Panc1 (cell line): ENCODE results near the gene ACTBL2. TPM values are rescaled to one million over a fixed set of nuclear protein-coding genes. Genes with fewer than 3 reads are reported as not detected.
A peak's percentile ranks its signal among the peaks of the same experiment; 100 is the strongest.

Source experiments
- ATAC-seq: fragments of 200-7000 bp; cut with Tn5 transposase; 2 replicates; pipeline ENCODE4 v1.9.1; 2020; ENCODE audit warnings: mild to moderate bottlenecking, moderate library complexity
- BruUV-seq: library from RNA; stranded (reverse); fragments of 400-500 nt; replicated peaks from 2 replicates; lab custom pipeline; 2021; lab: Mats Ljungman, UMichigan
- CTCF ChIA-PET: fragments of 300-600 bp; sonication (Branson Sonifier 250); formaldehyde crosslinking; loops from one replicate; lab custom pipeline; 2022; ENCODE audit warnings: antibody characterized with exemption; lab: Charles Lee
- POLR2A ChIA-PET: fragments of 300-600 bp; sonication (Branson Sonifier 250); formaldehyde crosslinking; loops from one replicate; lab custom pipeline; 2022; ENCODE audit warnings: antibody characterized with exemption; lab: Charles Lee
- DNase-seq: peaks from one replicate; pipeline ENCODE4 v3.0.0-alpha.2; 2010; ENCODE audit warnings: low read depth, low spot score
- H3K27ac ChIP-seq: 2 replicates; pipeline ENCODE4 v1.5.1; 2011; ENCODE audit warnings: mild to moderate bottlenecking, low read length, inconsistent platforms
- H3K27me3 ChIP-seq: fragments of 200-500 bp; sonication (Bioruptor generic); 2 replicates; pipeline ENCODE4 v1.6.0; 2014; ENCODE audit warnings: low read length, inconsistent platforms; ENCODE audit not compliant: control insufficient read depth, insufficient read depth
- H3K36me3 ChIP-seq: fragments of 200-500 bp; sonication (Bioruptor generic); 2 replicates; pipeline ENCODE4 v1.5.1; 2014; ENCODE audit warnings: inconsistent platforms, mild to moderate bottlenecking, low read length, moderate library complexity; ENCODE audit not compliant: control insufficient read depth, insufficient read depth
- H3K4me1 ChIP-seq: 2 replicates; pipeline ENCODE4 v1.5.1; 2011; ENCODE audit warnings: inconsistent platforms, mild to moderate bottlenecking, low read length, moderate library complexity; ENCODE audit not compliant: control insufficient read depth, insufficient read depth
- H3K4me3 ChIP-seq, 2 experiments: 2 replicates each; pipeline ENCODE4 v1.5.1; 2011 to 2012; ENCODE audit warnings: low read depth in 2 of 2, low read length in 2 of 2, mild to moderate bottlenecking in 2 of 2, inconsistent platforms in 1 of 2, moderate library complexity in 1 of 2
- H3K9me3 ChIP-seq: fragments of 200-500 bp; sonication (Bioruptor generic); 2 replicates; pipeline ENCODE4 v1.5.1; 2014; ENCODE audit warnings: low read depth, mild to moderate bottlenecking, inconsistent platforms, low read length, moderate library complexity; ENCODE audit not compliant: control insufficient read depth, insufficient read depth
- CTCF ChIP-seq: fragments of 450-650 bp; IDR thresholded peaks from 2 replicates; pipeline ENCODE4 v1.5.1; 2017; ENCODE audit warnings: mild to moderate bottlenecking
- POLR2AphosphoS5 ChIP-seq: IDR thresholded peaks from 2 replicates; pipeline ENCODE4 v1.6.1; 2012; ENCODE audit warnings: mild to moderate bottlenecking, low read depth, low read length, moderate library complexity
- REST ChIP-seq, 2 experiments: IDR thresholded peaks; 2 replicates each; pipeline ENCODE4 v1.6.1; 2011 to 2012; ENCODE audit warnings: low read depth in 2 of 2, control low read depth in 1 of 2, low read length in 1 of 2, mild to moderate bottlenecking in 1 of 2, moderate library complexity in 1 of 2; ENCODE audit not compliant: insufficient read depth in 1 of 2
- SIN3A ChIP-seq: IDR thresholded peaks from 2 replicates; pipeline ENCODE4 v1.6.1; 2012; ENCODE audit warnings: low read depth, mild to moderate bottlenecking, low read length, moderate library complexity, borderline replicate concordance; ENCODE audit not compliant: insufficient read depth
- TCF7L2 ChIP-seq: IDR thresholded peaks from 2 replicates; pipeline ENCODE4 v1.6.1; 2011; ENCODE audit warnings: mild to moderate bottlenecking, low read depth, low read length, inconsistent platforms
- in situ Hi-C: cut with HindIII; loops from 2 replicates; pipeline ENCODE4 v1.10.0; 2016; ENCODE audit warnings: low sequenced_read_pairs, low pct_unique_long_range_greater_than_20kb
- intact Hi-C: fragments of 100-400 bp; cut with micrococcal nuclease; formaldehyde crosslinking; loops from one replicate; pipeline ENCODE4 v1.10.0; 2022; ENCODE audit not compliant: unreplicated experiment
- total RNA-seq: library from RNA; stranded (reverse); gene quantifications from one replicate; pipeline ENCODE4 v1.2.1, GENCODE V29; 2021; ENCODE audit not compliant: unreplicated experiment

The ACTBL2 gene
- total RNA-seq, 1 experiment from 2014 or later = not detected

GRCh38 chr5:57493034-57493433 lies 10.4 kb upstream of the ACTBL2 start:
- intact Hi-C loops = loop anchor here (10.0 kb wide), 1 partner anchor 692 kb away; no protein-coding TSS in a partner anchor
- no TSS peak for BruUV-seq
- POLR2A ChIA-PET = no interaction called here
- peak overlapping the region; percentile 56; the same call in 1 of the 2 replicates for H3K27ac ChIP-seq
- no peaks in the 10 kb centered on the region for H3K36me3 ChIP-seq
- peaks cover 14% of the 10 kb centered on the region; the same call in 1 of the 2 replicates for H3K4me1 ChIP-seq
- in situ Hi-C loops = loop anchor here (25.0 kb wide), 1 partner anchor 969 kb away; the partner anchor contains the start of gene PLK2
- CTCF ChIA-PET = no interaction called here
- H3K9me3 ChIP-seq = no peaks in the 10 kb centered on the region
- no peaks in the 10 kb centered on the region for H3K27me3 ChIP-seq
- H3K4me3 ChIP-seq = no peak overlapping the region
- TF ChIP-seq CTCF (no peak), POLR2AphosphoS5 (no peak), REST (IDR thresholded peaks at IDR 0.05; ENCODE audit: insufficient read depth in 1 of 2, low read depth in 2 of 2, low read length in 1 of 2) (no peak), SIN3A (no peak), TCF7L2 (no peak)
- ATAC-seq (no peak), DNase-seq (no peak)

- ATAC-seq = no peak
- intact Hi-C loops = loop anchor here (10.0 kb wide), 1 partner anchor 692 kb away; no protein-coding TSS in a partner anchor
Observed at GRCh38 chr5:57492632-57493031, 10.0 kb upstream of the ACTBL2 start.

More at GRCh38 chr5:57492632-57493031, 10.0 kb upstream of the ACTBL2 start:
- TF ChIP-seq CTCF (no peak), REST (IDR thresholded peaks at IDR 0.05; ENCODE audit: insufficient read depth in 1 of 2, low read depth in 2 of 2, low read length in 1 of 2) (no peak), TCF7L2 (no peak), SIN3A (no peak), POLR2AphosphoS5 (no peak)
- H3K4me3 ChIP-seq = no peak overlapping the region
- H3K36me3 ChIP-seq = no peaks in the 10 kb centered on the region
- peak overlapping the region; percentile 56; the same call in 1 of the 2 replicates for H3K27ac ChIP-seq
- no TSS peak for BruUV-seq
- no peaks in the 10 kb centered on the region for H3K9me3 ChIP-seq
- in situ Hi-C loops = loop anchor here (25.0 kb wide), 1 partner anchor 970 kb away; the partner anchor contains the start of gene PLK2
- no peak for DNase-seq
- peaks cover 14% of the 10 kb centered on the region; the same call in 1 of the 2 replicates for H3K4me1 ChIP-seq
- ChIA-PET POLR2A (no interaction called here), CTCF (no interaction called here)
- H3K27me3 ChIP-seq = no peaks in the 10 kb centered on the region
